NCI-H2107 treated with DMSO at 0.1 percent for 48 hours (cell line): ENCODE results near the gene SERPINE1.
A peak's percentile ranks its signal among the peaks of the same experiment; 100 is the strongest.

ENCODE experiments used
- DNase-seq: peaks from one replicate; lab custom pipeline; 2025; ENCODE audit not compliant: unreplicated experiment; lab: John Stamatoyannopoulos, UW

SERPINE1 gene

GRCh38 chr7:101166909-101167644, 40.2 kb downstream of the SERPINE1 start:
- DNase-seq: no peak

- DNase-seq: no peak
These were observed 40.9 kb downstream of the SERPINE1 start for GRCh38 chr7:101167645-101168411.

GRCh38 chr7:101168412-101169049, 41.6 kb downstream of the SERPINE1 start:
- DNase-seq: no peak

- DNase-seq: no peak
These were observed 42.4 kb downstream of the SERPINE1 start for GRCh38 chr7:101169110-101169837.

GRCh38 chr7:101169838-101170551, 43.1 kb downstream of the SERPINE1 start:
- DNase-seq: no peak

GRCh38 chr7:101170617-101171441, 43.9 kb downstream of the SERPINE1 start:
- DNase-seq: no peak

- DNase-seq: no peak
These were observed 44.5 kb downstream of the SERPINE1 start for GRCh38 chr7:101171442-101171837.

- DNase-seq: peak; percentile 30
These were observed 45.3 kb downstream of the SERPINE1 start for GRCh38 chr7:101172005-101172853.

GRCh38 chr7:101172854-101173751, 46.2 kb downstream of the SERPINE1 start:
- DNase-seq: peak; percentile 64

GRCh38 chr7:101173752-101174244, 46.9 kb downstream of the SERPINE1 start:
- no peak for DNase-seq

- no peak for DNase-seq
These were observed 47.5 kb downstream of the SERPINE1 start for GRCh38 chr7:101174322-101174854.

GRCh38 chr7:101175664-101176063, 48.8 kb downstream of the SERPINE1 start:
- no peak for DNase-seq

GRCh38 chr7:101177644-101178043, 50.7 kb downstream of the SERPINE1 start:
- no peak for DNase-seq

- peak; percentile 14 for DNase-seq
These were observed 52.2 kb downstream of the SERPINE1 start for GRCh38 chr7:101179117-101179516.

GRCh38 chr7:101179713-101180112, 52.8 kb downstream of the SERPINE1 start:
- no peak for DNase-seq

GRCh38 chr7:101180130-101180755, 53.3 kb downstream of the SERPINE1 start, which contains the start of gene NAT16:
Gene NAT16, minus strand, starts transcription at chr7:101180293. Its CDS starts 5,486 bp downstream, at chr7:101174807.
- no peak for DNase-seq
